ENCODE measurements around the gene GCAT.

GCAT gene

DNA sequence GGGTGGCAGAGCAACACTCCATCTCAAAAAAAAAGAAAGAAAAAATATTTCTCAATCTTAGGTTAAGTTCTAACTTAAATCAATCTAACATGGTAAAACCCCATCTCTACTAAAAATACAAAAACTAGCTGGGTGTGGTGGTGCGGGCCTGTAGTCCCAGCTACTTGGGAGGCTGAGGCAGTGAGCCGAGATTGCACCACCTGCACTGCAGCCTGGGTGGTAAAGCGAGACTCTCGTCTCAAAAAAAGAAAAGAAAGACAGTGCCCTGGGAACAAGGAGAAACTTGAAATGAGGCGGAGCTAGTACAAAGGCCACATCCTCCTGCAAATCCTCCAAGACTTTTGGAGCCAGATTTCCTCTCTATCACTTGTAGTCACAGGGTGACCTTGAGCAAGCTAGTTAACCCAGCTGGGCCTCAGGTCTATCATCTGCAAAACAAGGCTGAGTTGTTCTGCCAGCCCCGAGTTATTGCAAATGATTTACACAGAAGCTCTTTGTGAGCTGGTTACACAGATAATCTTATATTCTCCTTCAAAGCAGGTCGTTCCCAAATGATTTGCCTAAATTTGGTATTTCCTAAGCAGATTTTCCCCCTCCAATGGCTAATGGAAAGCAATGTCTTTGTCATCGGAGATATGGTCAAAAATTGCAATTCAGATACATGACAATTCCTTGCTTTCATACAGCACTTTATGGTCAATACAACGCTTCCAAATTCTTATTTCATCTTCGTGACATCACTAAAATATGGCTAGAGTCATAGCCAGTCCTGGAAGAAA is 34.5 kb downstream of the GCAT start:
- no peak for DNase-seq (ENCODE audit: low read depth in 2 of 3, low spot score in 1 of 3)

GRCh38 chr22:37843741-37844089 is 36.0 kb downstream of the GCAT start:
- DNase-seq (ENCODE audit: low read depth in 2 of 3, low spot score in 1 of 3) = no peak

DNA sequence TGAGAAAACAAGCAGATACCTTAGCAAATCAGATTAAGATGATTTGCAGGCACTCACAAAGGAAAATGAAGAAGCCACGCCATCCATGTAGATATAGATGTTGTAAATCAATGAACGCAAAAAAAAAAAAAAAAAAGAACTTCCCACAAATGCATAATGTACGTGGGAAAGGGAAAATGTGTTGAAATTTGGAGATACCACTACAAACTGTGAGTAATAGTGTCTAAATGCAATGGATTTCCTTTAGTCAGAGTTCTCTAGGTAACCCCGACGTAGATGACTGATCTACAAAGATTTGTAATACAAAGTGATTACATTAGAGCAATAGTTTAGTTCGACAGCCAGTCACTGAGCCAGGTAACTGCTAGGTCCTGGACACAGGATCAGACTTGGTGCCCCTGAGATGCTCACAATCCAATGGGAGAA is 37.2 kb downstream of the GCAT start:
- DNase-seq (ENCODE audit: low read depth in 2 of 3, low spot score in 1 of 3) = no peak

- DNase-seq (ENCODE audit: low read depth in 2 of 3, low spot score in 1 of 3) = no peak
Observed at GRCh38 chr22:37846433-37846832, 38.7 kb downstream of the GCAT start.

DNA sequence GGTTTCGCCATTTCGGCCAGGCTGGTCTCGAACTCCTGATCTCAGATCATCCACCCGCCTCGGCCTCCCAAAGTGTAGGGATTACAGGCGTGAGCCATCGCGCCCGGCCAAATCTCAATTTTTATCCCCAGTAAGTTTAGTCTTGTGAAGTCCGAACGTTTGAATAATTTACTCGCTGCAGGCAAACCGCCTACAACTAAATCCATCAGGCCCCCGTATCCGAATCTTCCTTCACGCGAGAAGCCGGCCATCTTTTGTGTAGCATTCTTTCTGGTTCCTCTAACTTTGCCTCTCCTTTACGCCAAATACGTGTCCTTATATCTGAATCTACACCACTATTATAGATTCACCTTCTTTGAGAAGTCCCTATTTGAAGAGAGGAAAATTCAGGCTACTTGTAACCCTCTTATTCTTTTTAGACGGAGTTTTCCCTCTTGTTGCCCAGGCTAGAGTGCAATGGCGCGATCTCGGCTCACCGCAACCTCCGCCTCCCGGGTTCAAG is 40.9 kb downstream of the GCAT start:
- DNase-seq (ENCODE audit: low read depth in 2 of 3, low spot score in 1 of 3) = peak in 1 of 3 donors; percentile 19

DNA sequence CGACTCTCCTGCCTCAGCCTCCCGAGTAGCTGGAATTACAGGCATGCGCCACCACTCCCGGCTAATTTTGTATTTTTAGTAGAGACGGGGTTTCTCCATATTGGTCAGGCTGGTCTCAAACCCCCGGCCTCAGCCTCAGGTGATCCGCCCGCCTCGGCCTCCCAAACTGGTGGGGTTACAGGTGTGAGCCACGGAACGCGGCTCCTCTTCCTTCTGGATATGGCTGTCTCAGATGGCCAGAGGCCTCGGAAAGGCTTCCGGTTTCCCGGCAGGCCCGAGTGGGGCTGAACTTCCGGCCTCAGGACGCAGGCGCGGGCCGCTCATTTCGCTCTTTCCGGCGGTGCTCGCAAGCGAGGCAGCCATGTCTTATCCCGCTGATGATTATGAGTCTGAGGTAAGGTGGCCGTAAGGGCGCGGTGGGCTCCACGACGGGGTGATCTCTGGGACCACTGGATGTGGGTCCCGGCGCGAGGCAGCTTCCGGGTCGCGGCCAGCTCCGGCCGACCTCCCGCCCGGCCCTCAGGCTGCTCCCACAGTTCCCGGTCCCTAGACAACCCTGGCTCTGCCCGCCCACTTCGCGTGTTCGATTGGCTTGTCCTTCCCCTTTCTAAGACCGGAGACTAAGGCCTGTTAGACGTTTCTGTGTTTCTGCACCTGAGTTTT is 41.5 kb downstream of the GCAT start, which contains the start of gene EIF3L:
Gene EIF3L (plus strand): TSS at position 331 of the 663 bp plus-strand sequence. CDS start 31 bp downstream, at position 362.
- DNase-seq (ENCODE audit: low read depth in 2 of 3, low spot score in 1 of 3) = peak; percentile 82 to 89 (median 84)

- DNase-seq (ENCODE audit: low read depth in 2 of 3, low spot score in 1 of 3) = no peak
Observed at GRCh38 chr22:37850801-37851200, 43.1 kb downstream of the GCAT start.

DNA sequence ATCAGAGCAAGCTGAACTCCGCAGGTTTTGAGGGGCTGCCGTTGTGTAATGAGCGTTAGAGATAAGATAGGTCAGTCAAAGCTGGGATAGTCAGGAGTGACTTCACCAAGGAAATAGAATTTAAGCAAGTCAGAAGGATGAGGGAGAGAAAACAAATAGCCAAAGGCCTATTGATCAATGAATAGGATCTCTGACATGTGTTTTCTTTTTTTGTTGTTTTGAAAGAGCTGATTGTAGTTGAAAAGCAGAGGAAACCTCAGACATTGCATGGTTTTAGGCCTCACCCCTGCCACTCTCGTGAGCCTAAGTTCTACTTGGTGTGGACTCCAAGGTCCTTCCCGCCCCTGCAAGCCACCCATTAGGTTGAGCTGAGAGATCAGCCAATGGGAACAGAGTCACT is 44.7 kb downstream of the GCAT start:
- no peak for DNase-seq (ENCODE audit: low read depth in 2 of 3, low spot score in 1 of 3)

DNA sequence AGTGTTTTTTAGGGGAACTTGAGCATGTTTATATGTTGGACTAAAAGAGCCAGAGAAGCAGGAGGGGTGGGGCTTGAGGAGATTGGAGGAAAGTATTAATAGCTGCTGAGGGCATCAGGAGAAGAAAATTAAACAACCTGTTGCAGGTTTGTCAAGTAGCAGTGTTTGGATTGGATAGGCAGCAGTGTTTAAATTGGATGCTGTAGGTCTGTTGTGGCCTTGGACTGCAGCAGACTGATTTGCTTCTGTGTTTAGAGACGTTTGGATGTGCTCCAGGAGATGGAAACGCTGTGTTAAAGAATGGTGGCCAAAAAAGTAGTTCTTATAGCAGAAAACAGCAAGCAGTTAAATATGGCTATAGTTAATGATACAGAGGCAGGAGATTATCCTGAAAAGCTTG is 47.2 kb downstream of the GCAT start:
- no peak for DNase-seq (ENCODE audit: low read depth in 2 of 3, low spot score in 1 of 3)

DNA sequence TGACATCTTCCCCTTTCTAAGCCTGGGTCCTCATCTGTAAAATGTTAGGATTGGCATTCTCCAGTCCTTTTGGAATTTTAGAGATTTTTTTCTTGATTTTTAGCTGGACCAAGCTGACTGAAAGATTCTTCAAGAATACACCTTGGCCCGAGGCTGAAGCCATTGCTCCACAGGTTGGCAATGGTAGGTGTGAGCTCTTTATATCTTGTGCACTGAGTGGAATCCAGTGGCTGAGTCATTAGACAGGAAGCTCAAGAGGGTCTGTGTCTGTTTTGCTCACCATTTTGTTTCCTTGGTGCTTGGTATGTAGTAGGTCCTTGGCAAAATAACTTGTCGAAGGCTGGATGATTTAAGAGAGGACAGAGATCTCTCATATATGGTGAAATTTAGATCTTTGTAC is 47.7 kb downstream of the GCAT start:
- DNase-seq (ENCODE audit: low read depth in 2 of 3, low spot score in 1 of 3) = no peak

DNA sequence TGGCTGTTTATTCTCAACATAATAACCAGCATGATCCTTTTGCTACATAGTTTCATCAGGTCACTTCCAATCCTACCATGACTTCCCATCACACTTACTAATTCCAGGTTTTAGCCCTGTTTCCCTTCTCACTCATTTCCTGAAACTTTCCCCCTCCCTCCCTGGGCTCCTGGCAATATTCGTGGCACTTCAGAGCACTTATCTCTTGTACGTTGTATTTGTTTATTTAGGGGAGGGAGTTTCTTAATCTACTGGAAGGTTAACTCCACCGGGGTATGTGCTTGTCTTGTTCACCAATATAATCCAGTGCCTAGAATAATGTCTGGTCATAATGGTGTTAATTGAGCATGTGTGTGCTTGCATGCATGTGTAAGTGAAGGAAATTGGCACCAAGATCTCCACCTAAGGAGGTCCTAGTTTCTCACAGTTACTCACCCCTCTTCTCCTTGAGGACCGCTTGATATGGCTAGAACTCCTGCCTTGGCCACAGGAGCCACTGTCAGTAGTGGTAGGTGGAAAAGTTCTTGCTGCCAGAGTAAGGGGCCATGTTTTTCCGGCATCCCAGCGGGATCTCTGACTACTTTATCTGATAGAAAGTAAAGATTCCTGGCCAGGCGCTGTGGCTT is 53.2 kb downstream of the GCAT start:
- DNase-seq (ENCODE audit: low read depth in 2 of 3, low spot score in 1 of 3) = no peak

GRCh38 chr22:37862570-37863325 is 55.0 kb downstream of the GCAT start:
- no peak for DNase-seq (ENCODE audit: low read depth in 2 of 3, low spot score in 1 of 3)

DNA sequence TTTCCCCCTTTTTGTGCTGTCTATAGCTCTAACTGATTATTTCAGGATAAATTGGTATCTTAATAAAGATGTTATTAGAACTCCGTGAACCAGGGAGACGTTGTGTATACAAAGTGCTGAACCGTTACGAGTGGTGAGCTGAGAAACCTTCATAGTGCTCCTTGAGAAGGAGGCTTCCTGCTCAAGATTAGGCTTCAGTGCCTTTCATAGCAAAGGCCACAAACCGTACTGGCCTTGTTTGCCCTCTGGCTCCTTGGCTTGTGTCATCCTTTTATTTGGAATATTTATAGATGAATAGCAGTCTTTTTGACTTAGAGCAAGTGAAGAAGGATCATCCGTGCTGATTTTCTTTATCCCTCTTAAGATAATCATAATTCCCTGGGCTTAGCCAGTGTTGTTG is 57.8 kb downstream of the GCAT start:
- no peak for DNase-seq (ENCODE audit: low read depth in 2 of 3, low spot score in 1 of 3)
